ENCODE measurements around the gene C1orf226. TPM values are rescaled to one million over a fixed set of nuclear protein-coding genes. Genes with fewer than 3 reads are reported as not detected.
A peak's percentile ranks its signal among the peaks of the same experiment; 100 is the strongest.

C1orf226 gene
- total and polyA plus RNA-seq, 9 of the 15 experiments (the other 6 are each of a cell fraction or from before 2014, with no cell fraction given), result 0.10 to 1.4 (median 0.47) TPM

DNA sequence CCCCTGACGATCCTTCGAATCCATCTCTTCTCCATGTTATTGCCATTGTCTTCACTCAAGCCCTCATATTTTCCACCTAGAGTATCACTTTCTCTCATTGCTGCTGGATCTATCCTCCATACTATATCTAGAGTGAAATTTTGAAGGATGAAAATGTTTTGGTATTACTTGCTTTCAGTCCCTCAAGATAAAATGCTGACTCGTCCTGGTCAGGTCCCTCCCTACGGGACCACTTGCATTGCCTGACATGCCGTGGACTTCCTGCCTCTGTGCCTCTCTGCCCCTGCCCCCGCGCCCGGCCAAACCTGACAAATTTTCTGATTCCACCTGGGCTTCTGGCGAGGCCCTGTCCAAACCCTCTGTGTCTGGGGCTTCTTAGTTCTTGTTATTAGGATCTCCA lies 28.4 kb upstream of the C1orf226 start (continued):
- TF ChIP-seq FIP1L1 (IDR thresholded peaks at IDR 0.05; ENCODE audit: low read depth, low read length, poor library complexity, severe bottlenecking) (no peak), TAF9B (IDR thresholded peaks at IDR 0.05; ENCODE audit: partially characterized antibody) (no peak), MTA3 (IDR thresholded peaks at IDR 0.05; ENCODE audit: borderline replicate concordance) (no peak)

- peak overlapping the region; percentile 10; the same call in 1 of the 2 replicates for H3K4me2 ChIP-seq (ENCODE audit: insufficient read depth, low read length)
- no peak for TF ChIP-seq MITF (IDR thresholded peaks at IDR 0.05)
- 0 out of 2 replicates have a peak, but pooled peaks have one; percentile 18 for TF ChIP-seq ZBTB7A (IDR thresholded peaks at IDR 0.05; ENCODE audit: borderline replicate concordance, control insufficient read depth, low read depth, low read length)
- peak; percentile 68 for FAIRE-seq
- H3K4me1 ChIP-seq (replicated peaks in 1 of 2; ENCODE audit: control insufficient read depth in 2 of 2, insufficient read depth in 2 of 2, low read length in 2 of 2), result peaks cover 13 to 60% of the 10 kb centered on the region in 2 experiments; a peak in 4 of 5 replicates
- ChIA-PET POLR2A (interaction anchor here (0.6 kb wide), 1 partner anchor 14 kb away, joined by 3 read pairs; no protein-coding TSS in a partner anchor), CTCF (ENCODE audit: low intra/inter-chr PET ratio) (no interaction called here)
- H3K79me2 ChIP-seq (ENCODE audit: control insufficient read depth, insufficient read depth, low read length), result no peaks in the 10 kb centered on the region
- no peak overlapping the region for H3K4me3 ChIP-seq
- no peaks in the 10 kb centered on the region for H3K27me3 ChIP-seq (ENCODE audit: control insufficient read depth in 2 of 2, insufficient read depth in 2 of 2, low read length in 2 of 2)
- whole genome bisulfite sequencing (ENCODE audit: insufficient coverage, low coverage, missing lambda C conversion rate), result 19% methylated on average over 5 of the region's 5 CpGs
- peak; percentile 40; the same call in 2 of the 3 replicates for ATAC-seq
- H3K36me3 ChIP-seq (ENCODE audit: control insufficient read depth, insufficient read depth, low read length), result no peaks in the 10 kb centered on the region
- in situ Hi-C loops (cut with MboI) (no loop called here), intact Hi-C loops (cut with micrococcal nuclease) (loop anchor here (10.0 kb wide), 1 partner anchor 261 kb away; no protein-coding TSS in a partner anchor)
- no TSS peak for BruUV-seq (replicated peaks)
- peak; percentile 32 to 39 (median 37) for DNase-seq (ENCODE audit: extremely low read depth in 1 of 4, low spot score in 3 of 4)
- H3K9me1 ChIP-seq (ENCODE audit: control insufficient read depth, insufficient read depth, low read length), result no peaks in the 10 kb centered on the region
- no peaks in the 10 kb centered on the region for H4K20me1 ChIP-seq (replicated peaks; ENCODE audit: control insufficient read depth, insufficient read depth, low read length)
- peak overlapping the region in 1 of 2 experiments; percentile 45; a peak in 1 of 4 replicates for H3K9ac ChIP-seq (ENCODE audit: insufficient read depth in 1 of 2, low read depth in 2 of 2, low read length in 2 of 2)
- H2AFZ ChIP-seq (ENCODE audit: low read depth, low read length), result peak overlapping the region; percentile 73
- H3K27ac ChIP-seq (ENCODE audit: extremely low read depth, low read depth, low read length), result no peak overlapping the region
- no peaks in the 10 kb centered on the region for H3K9me3 ChIP-seq (replicated peaks; ENCODE audit: control insufficient read depth, insufficient read depth, low read depth, low read length)
These were observed 27.8 kb upstream of the C1orf226 start for GRCh38 chr1:162353702-162354101.
